H9 (cell line): Measurements from ENCODE around the gene CTNNA3. TPM values are rescaled to one million over a fixed set of nuclear protein-coding genes. Genes with fewer than 3 reads are reported as not detected.

Experiments used
- DNase-seq: peaks from one replicate; pipeline ENCODE4 v3.0.0-alpha.2; 2017
- H2AFZ ChIP-seq: one replicate; pipeline ENCODE4 v1.6.1; 2013; ENCODE audit warnings: mild to moderate bottlenecking, low read length, control low read depth, moderate library complexity
- H2AK5ac ChIP-seq: 2 replicates; pipeline ENCODE4 v1.6.1; 2013; ENCODE audit warnings: low read length, control low read depth, mixed read lengths; ENCODE audit not compliant: insufficient read length
- H2BK120ac ChIP-seq: one replicate; pipeline ENCODE4 v1.6.1; 2013; ENCODE audit warnings: low read depth, mild to moderate bottlenecking, low read length, control low read depth, inconsistent platforms; ENCODE audit not compliant: poor library complexity, severe bottlenecking
- H2BK12ac ChIP-seq: 2 replicates; pipeline ENCODE4 v1.6.1; 2013; ENCODE audit warnings: low read length, control low read depth, mixed read lengths, low read depth; ENCODE audit not compliant: insufficient read length
- H2BK15ac ChIP-seq: 2 replicates; pipeline ENCODE4 v1.6.1; 2013; ENCODE audit warnings: low read depth, low read length, control low read depth
- H2BK20ac ChIP-seq: one replicate; pipeline ENCODE4 v1.6.1; 2013; ENCODE audit warnings: low read depth, mild to moderate bottlenecking, low read length, control low read depth, inconsistent platforms; ENCODE audit not compliant: poor library complexity, severe bottlenecking
- H2BK5ac ChIP-seq: 2 replicates; pipeline ENCODE4 v1.6.1; 2013; ENCODE audit warnings: low read length, control low read depth, mixed read lengths; ENCODE audit not compliant: insufficient read length
- H3K14ac ChIP-seq: 2 replicates; pipeline ENCODE4 v1.6.1; 2013; ENCODE audit warnings: low read length, control low read depth; ENCODE audit not compliant: insufficient read depth
- H3K18ac ChIP-seq: 2 replicates; pipeline ENCODE4 v1.6.1; 2013; ENCODE audit warnings: low read depth, mild to moderate bottlenecking, mixed read lengths, low read length, control low read depth; ENCODE audit not compliant: insufficient read length
- H3K23ac ChIP-seq: 2 replicates; pipeline ENCODE4 v1.6.1; 2013; ENCODE audit warnings: low read length, control low read depth, mixed read lengths, low read depth; ENCODE audit not compliant: insufficient read length
- H3K23me2 ChIP-seq: 2 replicates; pipeline ENCODE4 v1.6.1; 2013; ENCODE audit warnings: low read depth, mild to moderate bottlenecking, mixed read lengths, low read length, control low read depth; ENCODE audit not compliant: insufficient read length, poor library complexity, severe bottlenecking
- H3K27ac ChIP-seq: 2 replicates; pipeline ENCODE4 v1.5.1; 2013; ENCODE audit warnings: low read length, control low read depth, mixed read lengths, low read depth; ENCODE audit not compliant: insufficient read length
- H3K27me3 ChIP-seq: 2 replicates; pipeline ENCODE4 v1.6.1; 2013; ENCODE audit warnings: low read length, control low read depth, inconsistent platforms; ENCODE audit not compliant: insufficient read depth
- H3K4ac ChIP-seq: 2 replicates; pipeline ENCODE4 v1.6.1; 2013; ENCODE audit warnings: low read depth, mild to moderate bottlenecking, control low read depth, inconsistent platforms, low read length, moderate library complexity
- H3K4me1 ChIP-seq: 2 replicates; pipeline ENCODE4 v1.6.1; 2013; ENCODE audit warnings: low read length, control low read depth, inconsistent platforms; ENCODE audit not compliant: insufficient read depth
- H3K4me2 ChIP-seq: 2 replicates; pipeline ENCODE4 v1.6.1; 2013; ENCODE audit warnings: low read length, control low read depth, mixed read lengths; ENCODE audit not compliant: insufficient read length, insufficient read depth
- H3K56ac ChIP-seq: 2 replicates; pipeline ENCODE4 v1.6.1; 2013; ENCODE audit warnings: low read depth, mild to moderate bottlenecking, mixed read lengths, low read length, control low read depth; ENCODE audit not compliant: insufficient read length
- H3K79me1 ChIP-seq: 2 replicates; pipeline ENCODE4 v1.6.1; 2013; ENCODE audit warnings: low read depth, mild to moderate bottlenecking, moderate library complexity, low read length, control low read depth, inconsistent platforms; ENCODE audit not compliant: insufficient read depth, poor library complexity, severe bottlenecking
- H3K79me2 ChIP-seq: 2 replicates; pipeline ENCODE4 v1.6.1; 2013; ENCODE audit warnings: low read length, control low read depth, inconsistent platforms; ENCODE audit not compliant: insufficient read depth
- H3K9ac ChIP-seq: 2 replicates; pipeline ENCODE4 v1.6.1; 2013; ENCODE audit warnings: low read length, control low read depth, mixed read lengths; ENCODE audit not compliant: insufficient read length; ENCODE audit errors: extremely low read depth
- H3K9me3 ChIP-seq: one replicate; pipeline ENCODE4 v1.6.1; 2013; ENCODE audit warnings: low read depth, low read length, inconsistent platforms; ENCODE audit not compliant: control insufficient read depth
- H3T11ph ChIP-seq: one replicate; pipeline ENCODE4 v1.6.1; 2013; ENCODE audit warnings: mild to moderate bottlenecking, low read length, control low read depth, inconsistent platforms
- H4K20me1 ChIP-seq: one replicate; pipeline ENCODE4 v1.6.1; 2013; ENCODE audit not compliant: control insufficient read depth, insufficient read length, insufficient read depth
- H4K5ac ChIP-seq: 2 replicates; pipeline ENCODE4 v1.6.1; 2013; ENCODE audit warnings: low read depth, mild to moderate bottlenecking, mixed read lengths, low read length, control low read depth; ENCODE audit not compliant: insufficient read length
- H4K8ac ChIP-seq: replicated peaks from 2 replicates; pipeline ENCODE4 v1.6.1; 2013; ENCODE audit warnings: low read length, control low read depth, mixed read lengths, low read depth; ENCODE audit not compliant: insufficient read length
- H4K91ac ChIP-seq: 2 replicates; pipeline ENCODE4 v1.6.1; 2013; ENCODE audit warnings: low read depth, mild to moderate bottlenecking, moderate library complexity, mixed read lengths, low read length, control low read depth; ENCODE audit not compliant: insufficient read length
- H3K27ac Mint-ChIP-seq, 3 experiments: 2 replicates in 2 of 3; 3 replicates in 1 of 3; pipeline ENCODE4 v1.8.0; 2020 to 2021; ENCODE audit warnings: mixed read lengths in 3 of 3, mild to moderate bottlenecking in 1 of 3, moderate library complexity in 1 of 3
- H3K27me3 Mint-ChIP-seq: 2 replicates; pipeline ENCODE4 v1.8.0; 2021; ENCODE audit warnings: low read depth, mild to moderate bottlenecking, moderate library complexity, mixed read lengths
- H3K36me3 Mint-ChIP-seq, 3 experiments: 2 replicates in 2 of 3; 3 replicates in 1 of 3; pipeline ENCODE4 v1.8.0; 2020 to 2021; ENCODE audit warnings: low read depth in 3 of 3, mixed read lengths in 3 of 3; ENCODE audit not compliant: insufficient read depth in 1 of 3
- H3K4me1 Mint-ChIP-seq, 2 experiments: 2 replicates each; pipeline ENCODE4 v1.8.0; 2020; ENCODE audit warnings: mixed read lengths in 2 of 2
- H3K4me3 Mint-ChIP-seq, 2 experiments: 2 replicates in 1 of 2; 3 replicates in 1 of 2; pipeline ENCODE4 v1.8.0; 2020 to 2021; ENCODE audit warnings: mild to moderate bottlenecking in 2 of 2, mixed read lengths in 2 of 2, moderate library complexity in 1 of 2
- H3K9me3 Mint-ChIP-seq, 2 experiments: 2 replicates in 1 of 2; 3 replicates in 1 of 2; pipeline ENCODE4 v1.8.0; 2020; ENCODE audit warnings: mild to moderate bottlenecking in 2 of 2, mixed read lengths in 2 of 2, moderate library complexity in 1 of 2
- WGBS: extraction: QIAGEN DNeasy Blood & Tissue Kit; methylation state at CpG from one replicate; pipeline ENCODE4 v1.1.7; 2013; ENCODE audit warnings: missing lambda C conversion rate, low lambda C conversion rate, mixed read lengths; ENCODE audit not compliant: insufficient read length; ENCODE audit errors: extremely low coverage; 5-methylcytosine and 5-hydroxymethylcytosine counted together
- total RNA-seq: library from RNA; stranded (reverse); gene quantifications from 2 replicates; pipeline ENCODE4 v1.2.1, GENCODE V29; 2021
- TF ChIP-seq, protein P1 (sequence below): fragments of 200-600 bp; sonication (generic); conservative IDR thresholded peaks from 3 replicates; pipeline ENCODE4 v1.8.0; 2021; ENCODE audit warnings: antibody characterized with exemption, mild to moderate bottlenecking

Gene CTNNA3
- total RNA-seq, 1 experiment from 2014 or later: 3.3 TPM

DNA sequence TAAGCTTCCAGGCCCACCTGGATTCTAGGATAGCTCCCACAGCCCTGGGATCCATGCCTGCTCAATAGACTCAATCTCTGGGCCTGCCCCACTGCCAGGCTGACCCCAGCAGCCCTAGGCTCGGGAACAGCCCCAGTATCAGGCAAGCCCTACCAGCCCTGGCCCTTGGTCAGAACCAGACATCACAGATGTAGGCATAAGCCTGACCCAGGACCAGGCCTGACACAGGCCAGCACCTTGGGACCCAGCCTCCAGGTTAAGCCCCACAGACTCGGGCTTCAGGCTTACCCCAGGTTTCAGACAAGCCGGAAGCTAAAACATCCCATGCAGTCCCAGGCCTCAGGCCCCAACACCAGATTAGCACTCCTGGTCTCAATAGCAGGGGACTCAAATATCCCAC, 1046.4 kb downstream of the CTNNA3 start:
- peaks cover 53 to 56% of the 10 kb centered on the region in 2 experiments for H3K9me3 Mint-ChIP-seq
- Histone ChIP-seq H3K56ac (no peak overlapping the region), H3K4me2 (no peak overlapping the region), H3K18ac (no peak overlapping the region), H2AFZ (no peak overlapping the region), H4K8ac (no peak overlapping the region), H3K9ac (no peak overlapping the region), H2BK20ac (no peak overlapping the region), H2BK12ac (no peak overlapping the region), H2BK5ac (no peak overlapping the region), H3K4ac (no peak overlapping the region), H2BK120ac (no peak overlapping the region), H4K20me1 (no peaks in the 10 kb centered on the region), H3K27ac (no peak overlapping the region), H4K5ac (no peak overlapping the region), H3K23me2 (no peaks in the 10 kb centered on the region), H3K79me2 (no peaks in the 10 kb centered on the region), H3T11ph (no peak overlapping the region), H4K91ac (no peak overlapping the region), H2BK15ac (no peak overlapping the region), H2AK5ac (no peak overlapping the region), H3K9me3 (no peaks in the 10 kb centered on the region), H3K79me1 (no peaks in the 10 kb centered on the region), H3K27me3 (no peaks in the 10 kb centered on the region), H3K14ac (no peak overlapping the region; the same call in 1 of the 2 replicates), H3K23ac (no peak overlapping the region), H3K4me1 (no peaks in the 10 kb centered on the region)
- WGBS: no CpG with 5 or more reads among the region's 3 CpGs
- peaks cover 14 to 55% (median 27%) of the 10 kb centered on the region in 3 experiments for H3K36me3 Mint-ChIP-seq
- TF ChIP-seq, protein P1, sequence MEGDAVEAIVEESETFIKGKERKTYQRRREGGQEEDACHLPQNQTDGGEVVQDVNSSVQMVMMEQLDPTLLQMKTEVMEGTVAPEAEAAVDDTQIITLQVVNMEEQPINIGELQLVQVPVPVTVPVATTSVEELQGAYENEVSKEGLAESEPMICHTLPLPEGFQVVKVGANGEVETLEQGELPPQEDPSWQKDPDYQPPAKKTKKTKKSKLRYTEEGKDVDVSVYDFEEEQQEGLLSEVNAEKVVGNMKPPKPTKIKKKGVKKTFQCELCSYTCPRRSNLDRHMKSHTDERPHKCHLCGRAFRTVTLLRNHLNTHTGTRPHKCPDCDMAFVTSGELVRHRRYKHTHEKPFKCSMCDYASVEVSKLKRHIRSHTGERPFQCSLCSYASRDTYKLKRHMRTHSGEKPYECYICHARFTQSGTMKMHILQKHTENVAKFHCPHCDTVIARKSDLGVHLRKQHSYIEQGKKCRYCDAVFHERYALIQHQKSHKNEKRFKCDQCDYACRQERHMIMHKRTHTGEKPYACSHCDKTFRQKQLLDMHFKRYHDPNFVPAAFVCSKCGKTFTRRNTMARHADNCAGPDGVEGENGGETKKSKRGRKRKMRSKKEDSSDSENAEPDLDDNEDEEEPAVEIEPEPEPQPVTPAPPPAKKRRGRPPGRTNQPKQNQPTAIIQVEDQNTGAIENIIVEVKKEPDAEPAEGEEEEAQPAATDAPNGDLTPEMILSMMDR: no peak
- H3K27ac Mint-ChIP-seq: no peak overlapping the region; a peak in 1 of 7 replicates
- H3K4me3 Mint-ChIP-seq: no peak overlapping the region
- H3K27me3 Mint-ChIP-seq: no peaks in the 10 kb centered on the region
- no peaks in the 10 kb centered on the region for H3K4me1 Mint-ChIP-seq
- no peak for DNase-seq
